GM21367 (cell line): ENCODE data around the gene IL3.
A peak's percentile ranks its signal among the peaks of the same experiment; 100 is the strongest.

Source experiments
- ATAC-seq: cut with Tn5 transposase; IDR thresholded peaks from one replicate; pipeline ENCODE4 v1.9.1; 2021; ENCODE audit not compliant: unreplicated experiment

The IL3 gene

DNA sequence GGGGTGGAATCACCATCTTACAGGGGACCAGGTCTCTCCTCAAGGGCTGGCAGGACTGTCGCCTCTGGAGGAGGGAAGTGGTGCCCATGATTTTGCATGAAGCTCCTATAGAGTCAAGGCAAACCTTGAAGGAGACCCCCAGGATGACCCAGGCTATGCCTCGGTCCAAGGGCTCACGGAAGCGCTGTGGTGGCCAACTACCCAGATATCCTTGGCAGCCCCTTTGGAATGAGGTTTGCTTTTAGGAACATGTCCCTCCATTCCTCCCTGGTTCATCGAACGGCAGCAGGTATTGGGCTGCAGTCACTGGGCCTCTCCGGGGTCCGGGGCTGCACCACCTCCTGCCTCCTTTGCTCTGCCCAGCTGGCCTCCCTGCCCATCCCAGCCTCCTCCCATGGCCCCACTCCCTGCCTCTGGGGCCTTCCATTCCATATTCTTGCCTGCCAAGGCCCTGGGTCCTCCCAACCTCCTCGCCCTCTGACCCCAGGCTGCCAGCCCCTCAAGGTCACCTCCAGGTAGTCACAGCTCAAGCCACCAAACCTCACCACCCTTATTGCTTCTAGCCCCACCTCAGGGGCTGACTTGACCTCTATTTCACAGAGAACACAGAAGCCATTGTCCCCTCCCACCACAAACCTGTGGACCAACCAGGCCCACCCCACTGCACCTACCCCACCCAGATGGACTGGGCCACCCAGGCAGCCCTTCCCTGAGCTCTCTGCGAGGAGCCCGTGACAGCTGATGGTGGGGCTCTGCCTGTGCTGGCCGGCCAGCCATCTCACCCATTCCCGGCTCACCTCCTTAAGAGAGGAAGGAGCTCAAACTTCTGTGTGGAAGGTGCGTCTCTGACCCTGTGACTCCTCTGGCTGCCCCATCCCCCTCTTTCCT is 3.6 kb upstream of the IL3 start:
- no peak for ATAC-seq

GRCh38 chr5:132057498-132058255 is 2.8 kb upstream of the IL3 start:
- no peak for ATAC-seq

DNA sequence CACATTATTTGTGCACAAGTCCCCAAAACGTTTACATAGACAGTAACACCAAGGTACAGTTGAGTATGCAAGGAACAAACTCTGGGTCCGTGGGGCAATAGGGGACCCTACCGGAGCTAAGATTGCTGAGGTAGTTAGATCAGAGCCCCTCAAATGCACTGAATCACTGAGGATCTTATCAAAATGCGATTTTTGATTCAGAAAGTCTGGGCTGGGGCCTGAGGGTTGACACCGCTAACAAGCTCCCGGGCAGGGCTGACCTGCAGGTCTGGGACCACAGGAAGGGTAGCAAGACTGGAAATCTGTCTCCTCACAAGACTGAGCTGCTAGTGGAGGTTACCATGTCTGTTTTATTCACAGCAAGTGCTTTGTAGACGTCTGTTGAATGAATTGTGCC is 1.8 kb upstream of the IL3 start:
- ATAC-seq: no peak

DNA sequence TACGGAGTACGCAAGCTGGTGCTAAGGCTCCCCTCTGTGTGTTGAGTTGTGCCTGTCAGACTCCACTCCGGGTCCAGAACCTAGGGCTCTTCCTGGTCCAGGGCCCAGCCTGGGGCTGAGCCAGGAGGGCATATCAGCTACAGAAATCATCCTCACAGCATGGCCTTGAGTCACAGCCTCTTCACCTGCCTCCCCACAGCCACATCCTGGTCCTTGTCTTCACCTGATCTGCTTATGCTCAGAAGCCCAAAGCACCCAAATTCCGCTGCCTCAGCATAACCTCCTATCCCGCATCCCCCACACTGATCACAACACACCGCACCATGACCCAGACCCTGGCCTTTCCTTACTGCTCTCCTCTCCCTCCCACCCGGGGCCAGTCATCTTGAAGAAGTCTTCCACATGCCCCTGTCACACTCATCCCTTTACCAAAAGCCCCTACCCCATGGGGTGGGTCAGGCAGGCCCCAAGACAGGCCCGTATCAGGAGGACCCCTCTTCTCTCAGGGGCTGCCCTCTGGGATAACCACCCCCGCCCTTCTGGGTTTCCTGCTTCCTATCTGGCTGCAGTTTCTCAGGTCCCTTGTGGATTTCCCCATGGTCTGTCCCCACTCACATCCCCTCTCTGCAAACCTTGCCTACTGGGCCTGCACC is 1.3 kb upstream of the IL3 start:
- no peak for ATAC-seq

GRCh38 chr5:132059696-132060500 is 557 bp upstream of the IL3 start:
- no peak for ATAC-seq

DNA sequence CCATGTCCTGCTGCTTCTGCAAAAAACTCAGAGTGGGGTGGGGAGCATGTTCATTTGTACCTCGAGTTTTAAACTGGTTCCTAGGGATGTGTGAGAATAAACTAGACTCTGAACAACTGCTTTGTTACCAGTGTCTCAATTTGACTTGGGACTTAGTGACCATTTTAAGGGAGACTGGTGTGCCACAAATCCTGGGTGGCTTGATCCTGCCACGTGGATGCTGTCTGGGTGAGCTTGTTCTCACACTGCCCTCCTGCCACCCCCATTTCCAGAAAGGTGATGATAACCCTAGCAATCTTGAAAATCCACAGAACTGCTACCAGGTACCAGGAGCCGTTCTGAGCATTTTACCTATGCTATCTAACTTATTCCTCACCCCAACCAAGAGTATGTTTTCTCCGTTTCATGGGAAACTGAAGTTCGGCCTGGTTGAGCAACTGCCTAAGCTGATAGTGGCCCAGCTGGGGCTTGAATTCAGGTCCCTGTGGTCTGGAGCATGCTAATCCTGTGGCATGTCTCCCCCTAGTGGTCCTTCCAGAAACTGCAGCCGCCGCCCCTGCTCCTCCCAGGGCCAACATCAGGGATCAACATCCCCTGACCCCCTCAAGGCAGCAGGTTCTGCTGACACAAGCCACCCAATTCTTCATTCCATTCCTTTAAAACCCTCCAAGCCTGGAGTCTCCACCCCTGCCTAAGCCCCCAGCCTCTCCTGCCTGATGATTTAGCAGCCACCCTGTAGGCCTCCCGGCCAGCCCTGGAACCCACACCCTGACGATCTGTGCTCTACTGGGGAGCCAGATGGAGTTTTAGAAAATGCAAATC is 2.8 kb downstream of the IL3 start:
- peak; percentile 46 for ATAC-seq

DNA sequence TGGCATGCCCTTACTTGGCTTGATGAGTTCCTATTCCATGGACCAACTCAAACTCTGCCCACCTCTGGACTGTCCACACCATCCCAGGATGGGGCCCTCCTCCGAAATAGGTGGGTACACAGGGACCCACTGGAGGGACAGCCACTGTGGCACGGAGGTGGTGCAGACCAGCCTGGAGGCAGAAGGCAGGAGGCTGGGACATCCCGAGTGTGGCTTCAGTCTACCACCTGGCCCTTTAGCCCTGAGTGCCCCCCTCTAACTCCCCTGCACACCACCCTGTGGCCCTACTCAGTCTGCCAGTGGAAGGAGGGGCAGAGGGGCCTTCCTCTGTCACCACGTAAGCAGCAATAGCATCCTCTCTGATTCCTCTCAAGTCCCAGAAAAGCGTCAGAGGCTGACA is 3.7 kb downstream of the IL3 start:
- ATAC-seq: no peak

DNA sequence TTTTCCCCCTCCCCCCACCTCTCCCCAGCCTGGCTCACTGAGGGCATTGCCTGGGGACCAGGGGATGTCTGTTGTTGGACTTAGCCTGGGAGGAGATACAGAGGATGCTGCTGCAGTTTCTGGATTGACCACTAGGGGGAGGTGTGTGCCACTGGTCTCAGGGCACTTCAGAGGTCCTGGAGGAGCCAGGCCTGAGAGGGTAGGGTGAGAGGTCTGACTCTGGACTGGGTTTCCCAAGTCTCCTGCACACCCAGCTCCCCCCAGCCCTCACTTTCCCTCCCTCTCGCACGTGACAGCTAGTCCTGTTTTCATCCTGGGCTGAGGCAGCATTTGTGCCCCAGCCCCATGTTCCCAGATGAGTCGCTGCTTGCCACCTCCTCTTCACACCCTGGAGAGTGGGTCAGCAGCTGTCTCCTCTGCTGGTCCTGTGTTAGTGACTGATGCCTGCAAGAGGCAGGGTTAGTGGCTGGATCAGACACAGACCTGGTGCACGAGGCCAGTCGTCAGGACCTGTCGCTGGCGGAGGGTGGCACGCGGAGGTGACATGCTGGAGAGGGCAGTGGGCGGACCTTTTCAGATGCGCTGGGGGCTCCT is 4.4 kb downstream of the IL3 start:
- peak; percentile 74 for ATAC-seq

DNA sequence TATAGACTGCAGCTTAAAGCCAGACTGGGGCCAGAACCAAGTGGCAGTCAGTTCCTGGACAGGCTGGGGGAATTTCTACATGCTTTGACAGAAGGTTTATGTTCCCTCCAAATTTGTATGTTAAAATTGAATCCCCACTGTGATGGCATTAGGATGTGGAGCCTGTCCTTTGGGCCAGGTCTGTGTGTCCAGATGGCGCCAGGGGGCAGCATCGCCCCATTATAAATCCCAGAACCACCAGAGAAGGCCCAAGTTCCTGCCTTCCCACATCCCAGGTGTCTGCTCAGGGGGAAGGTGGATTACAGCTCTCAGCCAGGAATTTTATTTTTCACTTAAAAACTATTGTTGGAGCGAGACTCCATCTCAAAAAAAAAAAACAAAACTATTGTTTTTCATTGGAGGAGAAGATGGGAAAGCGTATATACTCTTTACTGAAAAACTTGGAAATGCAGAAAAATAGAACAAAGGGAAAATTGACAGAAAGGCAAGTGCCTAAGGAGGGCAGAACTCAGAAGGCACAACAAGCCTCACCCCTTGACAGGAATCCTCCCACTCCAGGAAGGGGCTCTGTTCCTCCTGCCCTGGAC is 5.0 kb downstream of the IL3 start:
- no peak for ATAC-seq

DNA sequence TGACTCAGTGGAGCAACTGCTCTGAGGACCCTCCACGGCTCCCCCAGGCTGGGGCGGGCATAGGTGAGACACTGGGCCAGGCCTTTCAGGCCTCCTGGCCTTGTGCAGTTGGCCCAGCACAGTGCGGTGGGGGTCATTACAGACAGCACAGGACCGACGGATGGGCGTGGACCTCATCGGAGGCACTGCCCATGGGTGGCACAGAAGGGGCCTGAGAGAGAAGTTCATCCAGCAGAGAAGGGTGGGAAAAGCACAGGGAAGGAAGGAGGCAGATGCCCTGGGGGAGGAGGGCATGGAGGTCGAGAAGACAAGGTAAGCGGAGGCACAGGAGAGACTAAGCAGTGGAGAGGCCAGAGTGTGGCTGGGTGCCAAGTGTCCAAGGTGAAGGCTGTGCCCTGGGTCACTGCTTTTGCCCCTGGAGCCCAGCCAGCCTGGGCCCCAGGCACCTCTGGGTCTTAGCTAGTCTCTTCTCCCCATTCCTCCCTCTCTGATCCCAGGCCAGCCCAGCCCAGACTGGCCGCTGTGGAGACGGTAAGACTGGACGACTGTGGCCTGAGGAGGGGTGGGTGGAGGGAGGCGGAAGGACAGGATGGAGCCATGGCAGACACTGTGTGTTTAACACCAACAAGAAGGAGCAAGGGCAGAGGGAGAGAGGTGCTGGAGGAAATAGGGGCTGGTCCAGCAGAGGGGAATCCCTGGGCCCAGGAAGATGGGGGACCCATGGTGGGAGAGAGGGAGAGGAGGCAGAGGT is 5.7 kb downstream of the IL3 start:
- no peak for ATAC-seq

DNA sequence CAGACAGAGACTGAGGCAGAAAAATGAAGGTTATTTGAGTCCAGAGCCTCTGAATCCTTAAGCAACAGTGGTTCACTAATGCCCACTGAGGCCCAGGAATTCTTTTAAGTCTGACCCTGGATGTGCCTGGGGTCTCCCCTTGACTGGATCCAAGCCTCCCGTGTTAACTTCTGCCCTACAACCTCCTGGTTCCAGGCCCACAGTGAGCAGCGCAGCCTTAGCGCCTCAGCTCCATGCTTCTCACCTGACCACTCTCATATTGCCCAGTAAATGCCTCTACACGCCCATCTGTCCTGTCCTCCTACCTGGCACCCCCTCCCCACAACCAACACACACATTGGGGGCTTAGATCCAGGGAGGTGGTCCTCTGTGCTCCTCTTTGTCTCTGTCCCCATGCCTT is 6.4 kb downstream of the IL3 start:
- ATAC-seq: no peak

GRCh38 chr5:132067451-132067850 is 7.0 kb downstream of the IL3 start:
- ATAC-seq: no peak

GRCh38 chr5:132067941-132068808 is 7.7 kb downstream of the IL3 start:
- no peak for ATAC-seq

- ATAC-seq: no peak
These were observed 9.1 kb downstream of the IL3 start for GRCh38 chr5:132069561-132069960.

DNA sequence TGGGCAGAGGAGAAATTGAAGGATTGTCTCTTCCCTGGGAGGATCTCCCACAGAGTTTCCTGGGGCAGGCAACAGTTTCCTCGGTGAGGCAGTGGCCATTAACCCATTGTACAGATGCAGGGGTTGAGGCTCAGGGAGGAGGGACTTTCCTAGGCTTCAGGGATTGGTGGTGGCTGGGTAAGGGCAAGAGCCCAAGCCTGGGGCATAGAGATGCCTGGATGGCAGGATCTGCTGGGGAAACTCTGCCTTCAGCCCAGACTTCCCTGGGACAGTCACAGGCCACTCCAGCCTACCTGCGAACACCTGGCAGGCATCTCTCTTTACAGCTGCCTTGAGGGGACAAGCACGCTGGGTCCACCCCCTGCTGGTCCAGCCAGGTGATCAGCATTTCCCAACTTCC is 9.5 kb downstream of the IL3 start:
- ATAC-seq: no peak

- no peak for ATAC-seq
These were observed 10.2 kb downstream of the IL3 start for GRCh38 chr5:132070460-132071337.

GRCh38 chr5:132071338-132071707 is 10.9 kb downstream of the IL3 start:
- ATAC-seq: no peak
